Measurements from ENCODE around the gene NIPSNAP3A. TPM values are rescaled to one million over a fixed set of nuclear protein-coding genes. Genes with fewer than 3 reads are reported as not detected.

Gene NIPSNAP3A
- total and polyA plus RNA-seq, 2 of the 8 experiments (the other 6 are each of a cell fraction or from before 2014, with no cell fraction given): 9.3 to 9.4 TPM

- Histone ChIP-seq H2BK20ac (ENCODE audit: low read length) (no peak overlapping the region), H3K18ac (ENCODE audit: extremely low read depth, low read length) (no peak overlapping the region), H3K9me3 (ENCODE audit: insufficient read depth in 2 of 2, low read depth in 1 of 2, low read length in 1 of 2) (no peaks in the 10 kb centered on the region), H3K27ac (ENCODE audit: low read depth, low read length) (no peak overlapping the region), H3K4me1 (replicated peaks in 1 of 4; ENCODE audit: control insufficient read depth in 3 of 4, insufficient read depth in 4 of 4, low read length in 3 of 4) (no peaks in the 10 kb centered on the region), H3K4ac (replicated peaks; ENCODE audit: insufficient read length, low read depth, low read length) (no peak overlapping the region), H3K14ac (ENCODE audit: insufficient read length) (no peak overlapping the region), H4K20me1 (replicated peaks in 1 of 2; ENCODE audit: control insufficient read depth in 1 of 2, insufficient read depth in 2 of 2, low read length in 2 of 2) (no peaks in the 10 kb centered on the region), H3K36me3 (ENCODE audit: control insufficient read depth in 2 of 4, insufficient read depth in 4 of 4, low read length in 3 of 4) (peaks cover 3 to 11% (median 7%) of the 10 kb centered on the region in 4 experiments; a peak in 5 of 8 replicates), H4K5ac (ENCODE audit: insufficient read length, low read depth, low read length) (no peak overlapping the region), H3K79me2 (ENCODE audit: control insufficient read depth in 1 of 2, insufficient read depth in 2 of 2, low read length in 2 of 2) (no peaks in the 10 kb centered on the region), H3K23ac (ENCODE audit: insufficient read length) (no peak overlapping the region), H3K79me1 (ENCODE audit: low read depth, low read length) (no peaks in the 10 kb centered on the region), H2BK15ac (ENCODE audit: low read length) (no peak overlapping the region), H4K91ac (replicated peaks; ENCODE audit: insufficient read length, low read length) (no peak overlapping the region), H3K23me2 (ENCODE audit: low read depth, low read length) (no peaks in the 10 kb centered on the region), H2AFZ (ENCODE audit: low read length) (no peak overlapping the region), H3K9ac (replicated peaks in 1 of 4; ENCODE audit: extremely low read depth in 1 of 4, low read depth in 3 of 4, low read length in 3 of 4) (no peak overlapping the region), H2BK120ac (replicated peaks; ENCODE audit: low read depth, low read length) (no peak overlapping the region), H2BK5ac (ENCODE audit: low read depth, low read length) (no peak overlapping the region), H3K56ac (replicated peaks; ENCODE audit: insufficient read length, low read depth, low read length) (no peak overlapping the region), H2BK12ac (ENCODE audit: low read depth, low read length) (no peak overlapping the region), H2AK5ac (ENCODE audit: low read depth, low read length) (no peak overlapping the region), H3K4me2 (ENCODE audit: insufficient read depth in 1 of 2, low read depth in 2 of 2, low read length in 2 of 2) (no peak overlapping the region), H3K27me3 (replicated peaks in 1 of 4; ENCODE audit: control insufficient read depth in 3 of 4, extremely low read depth in 1 of 4, insufficient read depth in 3 of 4, low read length in 3 of 4) (no peaks in the 10 kb centered on the region), H4K8ac (ENCODE audit: extremely low read depth, insufficient read depth, low read length) (no peak overlapping the region), H3K4me3 (ENCODE audit: extremely low read depth in 1 of 4, insufficient read depth in 2 of 4, low read depth in 3 of 4, low read length in 4 of 4) (no peak overlapping the region)
- POLR2A ChIA-PET (ENCODE audit: partially characterized antibody): interaction anchor here (0.6 to 0.9 kb wide), 2 partner anchors 13 to 930 kb away, joined by 3 read pairs; no protein-coding TSS in a partner anchor
- DNase-seq (ENCODE audit: low read depth in 1 of 2, low spot score in 2 of 2) (no peak), FAIRE-seq (no peak)
- TF ChIP-seq SP4 (IDR thresholded peaks at IDR 0.05; ENCODE audit: low read length) (no peak), RAD21 (IDR thresholded peaks at IDR 0.05 in 1 of 2, conservative IDR thresholded peaks at IDR 0.05 in 1 of 2; ENCODE audit: low read depth in 2 of 2, low read length in 2 of 2) (peak; percentile 36 to 43; a peak in 3 of 4 replicates)
- WGBS, 2 experiments (ENCODE audit: extremely low coverage in 1 of 2, insufficient coverage in 1 of 2, insufficient read length in 1 of 2, insufficient replicate concordance in 2 of 2, low coverage in 1 of 2, low lambda C conversion rate in 2 of 2, missing lambda C conversion rate in 1 of 2): 94% methylated on average over 1 of the region's 1 CpG; no CpG with 5 or more reads in 1 of the 2 experiments
- CTCF ChIA-PET (ENCODE audit: partially characterized antibody): interaction anchor here (1.0 to 1.3 kb wide), 4 partner anchors 14 to 579 kb away, joined by 3 to 4 read pairs (median 4); no protein-coding TSS in a partner anchor
Measured at GRCh38 chr9:104780796-104781395, 33.4 kb downstream of the NIPSNAP3A start.
